ENCODE data around the gene ST6GAL1.

GRCh38 chr3:187125319-187126031, 195.1 kb downstream of the ST6GAL1 start:
- TF ChIP-seq POLR2A (IDR thresholded peaks at IDR 0.05): no peak
- no peak for TF ChIP-seq CTCF (IDR thresholded peaks at IDR 0.05)
